SU-DHL-6 (cell line): ENCODE measurements around the gene DIS3L2.

ENCODE experiments used
- EZH2phosphoT487 ChIP-seq: fragments of 200-600 bp; sonication (generic), shearing (Covaris generic); conservative IDR thresholded peaks from 2 replicates; pipeline ENCODE4 v1.6.1; 2018; ENCODE audit warnings: mild to moderate bottlenecking, antibody characterized with exemption, low read length, moderate library complexity, mixed read lengths
- TF ChIP-seq, protein P1 (sequence below): fragments of 200-600 bp; sonication (generic); IDR thresholded peaks from one replicate; pipeline ENCODE4 v1.5.1; 2017; ENCODE audit warnings: antibody characterized with exemption, mild to moderate bottlenecking, low read length, moderate library complexity; ENCODE audit not compliant: insufficient read depth, poor library complexity, severe bottlenecking

- TF ChIP-seq, protein P1, sequence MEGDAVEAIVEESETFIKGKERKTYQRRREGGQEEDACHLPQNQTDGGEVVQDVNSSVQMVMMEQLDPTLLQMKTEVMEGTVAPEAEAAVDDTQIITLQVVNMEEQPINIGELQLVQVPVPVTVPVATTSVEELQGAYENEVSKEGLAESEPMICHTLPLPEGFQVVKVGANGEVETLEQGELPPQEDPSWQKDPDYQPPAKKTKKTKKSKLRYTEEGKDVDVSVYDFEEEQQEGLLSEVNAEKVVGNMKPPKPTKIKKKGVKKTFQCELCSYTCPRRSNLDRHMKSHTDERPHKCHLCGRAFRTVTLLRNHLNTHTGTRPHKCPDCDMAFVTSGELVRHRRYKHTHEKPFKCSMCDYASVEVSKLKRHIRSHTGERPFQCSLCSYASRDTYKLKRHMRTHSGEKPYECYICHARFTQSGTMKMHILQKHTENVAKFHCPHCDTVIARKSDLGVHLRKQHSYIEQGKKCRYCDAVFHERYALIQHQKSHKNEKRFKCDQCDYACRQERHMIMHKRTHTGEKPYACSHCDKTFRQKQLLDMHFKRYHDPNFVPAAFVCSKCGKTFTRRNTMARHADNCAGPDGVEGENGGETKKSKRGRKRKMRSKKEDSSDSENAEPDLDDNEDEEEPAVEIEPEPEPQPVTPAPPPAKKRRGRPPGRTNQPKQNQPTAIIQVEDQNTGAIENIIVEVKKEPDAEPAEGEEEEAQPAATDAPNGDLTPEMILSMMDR = no peak
- no peak for TF ChIP-seq EZH2phosphoT487
Measured at GRCh38 chr2:232265329-232265728, 303.8 kb downstream of the DIS3L2 start.
